GM12864 (cell line): ENCODE results near the gene IL12RB2.

ENCODE experiments used
- DNase-seq: peaks from one replicate; pipeline ENCODE4 v3.0.0-alpha.2; 2011; ENCODE audit warnings: low read depth
- H3K4me3 ChIP-seq: 2 replicates; pipeline ENCODE4 v1.5.1; 2011; ENCODE audit warnings: mild to moderate bottlenecking, low read depth, low read length, control low read depth
- TF ChIP-seq, protein P1 (sequence below): IDR thresholded peaks from 2 replicates; pipeline ENCODE4 v1.5.1; 2011; ENCODE audit warnings: low read depth, mild to moderate bottlenecking, moderate library complexity, low read length, control low read depth, inconsistent platforms; ENCODE audit errors: missing control alignments

The IL12RB2 gene

GRCh38 chr1:67333603-67334002, 25.9 kb downstream of the IL12RB2 start:
- H3K4me3 ChIP-seq, result no peak overlapping the region
- no peak for DNase-seq
- TF ChIP-seq, protein P1, sequence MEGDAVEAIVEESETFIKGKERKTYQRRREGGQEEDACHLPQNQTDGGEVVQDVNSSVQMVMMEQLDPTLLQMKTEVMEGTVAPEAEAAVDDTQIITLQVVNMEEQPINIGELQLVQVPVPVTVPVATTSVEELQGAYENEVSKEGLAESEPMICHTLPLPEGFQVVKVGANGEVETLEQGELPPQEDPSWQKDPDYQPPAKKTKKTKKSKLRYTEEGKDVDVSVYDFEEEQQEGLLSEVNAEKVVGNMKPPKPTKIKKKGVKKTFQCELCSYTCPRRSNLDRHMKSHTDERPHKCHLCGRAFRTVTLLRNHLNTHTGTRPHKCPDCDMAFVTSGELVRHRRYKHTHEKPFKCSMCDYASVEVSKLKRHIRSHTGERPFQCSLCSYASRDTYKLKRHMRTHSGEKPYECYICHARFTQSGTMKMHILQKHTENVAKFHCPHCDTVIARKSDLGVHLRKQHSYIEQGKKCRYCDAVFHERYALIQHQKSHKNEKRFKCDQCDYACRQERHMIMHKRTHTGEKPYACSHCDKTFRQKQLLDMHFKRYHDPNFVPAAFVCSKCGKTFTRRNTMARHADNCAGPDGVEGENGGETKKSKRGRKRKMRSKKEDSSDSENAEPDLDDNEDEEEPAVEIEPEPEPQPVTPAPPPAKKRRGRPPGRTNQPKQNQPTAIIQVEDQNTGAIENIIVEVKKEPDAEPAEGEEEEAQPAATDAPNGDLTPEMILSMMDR, result no peak

- no peak for DNase-seq
- TF ChIP-seq, protein P1, result no peak
- H3K4me3 ChIP-seq, result no peak overlapping the region
These were observed 27.7 kb downstream of the IL12RB2 start for GRCh38 chr1:67335411-67335810.

DNA sequence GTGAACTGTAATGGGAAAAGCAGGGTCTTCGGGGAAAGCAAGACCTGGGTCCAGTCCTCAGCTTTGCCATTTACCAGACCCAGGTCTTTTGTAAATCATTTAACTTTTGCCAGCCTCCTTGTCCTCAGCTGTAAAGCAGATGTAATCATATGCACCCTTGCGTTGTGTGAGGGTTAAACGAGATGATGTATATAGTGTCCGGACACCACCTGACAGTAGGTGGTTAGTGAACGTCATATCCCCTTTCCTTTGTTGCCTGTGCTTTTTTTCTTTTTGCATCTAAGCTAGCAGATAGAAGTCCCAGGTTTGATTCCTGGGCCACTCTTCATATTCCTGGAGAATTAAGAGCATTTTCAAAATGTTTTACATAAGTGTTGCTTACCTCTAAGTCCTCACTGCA, 28.5 kb downstream of the IL12RB2 start:
- no peak overlapping the region for H3K4me3 ChIP-seq
- DNase-seq, result no peak
- TF ChIP-seq, protein P1, result no peak

GRCh38 chr1:67336783-67337182, 29.1 kb downstream of the IL12RB2 start:
- DNase-seq, result no peak
- H3K4me3 ChIP-seq, result no peak overlapping the region
- TF ChIP-seq, protein P1, result no peak

DNA sequence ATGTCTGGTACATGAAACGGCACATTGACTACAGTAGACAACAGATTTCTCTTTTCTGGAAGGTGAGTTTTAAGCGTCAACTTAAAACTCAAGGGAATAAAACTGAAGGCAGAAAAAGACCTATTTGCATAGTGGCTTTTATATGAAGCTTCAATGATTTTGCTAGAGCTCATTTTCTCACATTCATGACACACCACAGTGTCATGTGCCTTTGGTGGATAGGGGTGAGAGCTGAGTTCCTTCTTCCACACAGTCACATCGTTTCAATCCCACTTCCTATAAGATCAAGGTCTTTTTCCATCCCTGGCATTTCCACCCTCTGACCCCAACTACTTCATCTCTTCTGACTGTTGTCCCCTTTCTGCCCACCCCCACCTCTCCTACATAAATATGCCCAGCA, 31.0 kb downstream of the IL12RB2 start:
- no peak for DNase-seq
- no peak overlapping the region for H3K4me3 ChIP-seq
- TF ChIP-seq, protein P1, result no peak

- DNase-seq, result no peak
- H3K4me3 ChIP-seq, result no peak overlapping the region
- TF ChIP-seq, protein P1, result no peak
These were observed 32.1 kb downstream of the IL12RB2 start for GRCh38 chr1:67339623-67340343.
